GM18520 (cell line): ENCODE measurements around the gene TMCC1.
"Not testable (repeated sequence)": the region's sequence is repeated elsewhere in the genome, so short reads cannot be mapped to it uniquely, and the experiment has no call there.

Experiments used
- ATAC-seq: cut with Tn5 transposase; IDR thresholded peaks from one replicate; pipeline ENCODE4 v1.9.1; 2021; ENCODE audit not compliant: unreplicated experiment

The TMCC1 gene

GRCh38 chr3:129612534-129613366 lies 280.8 kb downstream of the TMCC1 start:
- ATAC-seq, result no peak

- no peak for ATAC-seq
These were observed 281.5 kb downstream of the TMCC1 start for GRCh38 chr3:129611812-129612533.

GRCh38 chr3:129611446-129611800 lies 282.1 kb downstream of the TMCC1 start:
- no peak for ATAC-seq

GRCh38 chr3:129610794-129611445 lies 282.6 kb downstream of the TMCC1 start:
- ATAC-seq, result not testable (repeated sequence)

- no peak for ATAC-seq
These were observed 283.2 kb downstream of the TMCC1 start for GRCh38 chr3:129610276-129610675.

GRCh38 chr3:129609591-129610182 lies 283.8 kb downstream of the TMCC1 start:
- no peak for ATAC-seq

- no peak for ATAC-seq
These were observed 284.4 kb downstream of the TMCC1 start for GRCh38 chr3:129608936-129609590.

- ATAC-seq, result no peak
These were observed 285.2 kb downstream of the TMCC1 start for GRCh38 chr3:129608087-129608935.

GRCh38 chr3:129607391-129608068 lies 286.0 kb downstream of the TMCC1 start:
- ATAC-seq, result no peak

- ATAC-seq, result no peak
These were observed 286.7 kb downstream of the TMCC1 start, which contains the start of gene PLXND1 for GRCh38 chr3:129606636-129607390. TSS of gene PLXND1 (minus strand) at chr3:129606676. CDS start at chr3:129606639, 37 bp downstream.

GRCh38 chr3:129605922-129606635 lies 287.4 kb downstream of the TMCC1 start:
- ATAC-seq, result no peak

- no peak for ATAC-seq
These were observed 288.1 kb downstream of the TMCC1 start for GRCh38 chr3:129605203-129605921.

- no peak for ATAC-seq
These were observed 288.7 kb downstream of the TMCC1 start for GRCh38 chr3:129604767-129605166.

GRCh38 chr3:129603991-129604749 lies 289.3 kb downstream of the TMCC1 start:
- no peak for ATAC-seq

- ATAC-seq, result no peak
These were observed 290.0 kb downstream of the TMCC1 start for GRCh38 chr3:129603561-129603942.

GRCh38 chr3:129602730-129603560 lies 290.6 kb downstream of the TMCC1 start:
- no peak for ATAC-seq
